ENCODE measurements around the gene PCDHGA3.

The PCDHGA3 gene

GRCh38 chr5:141343242-141343952, at the start of gene PCDHGA3:
Gene PCDHGA3, plus strand, starts transcription at chr5:141343829. Its CDS starts 205 bp downstream, at chr5:141344034.
- no peaks in the 10 kb centered on the region for H3K79me2 ChIP-seq (ENCODE audit: insufficient read depth, low read depth)
- H4K20me1 ChIP-seq (ENCODE audit: insufficient read depth) = no peaks in the 10 kb centered on the region
- H2AFZ ChIP-seq (ENCODE audit: low read depth) = no peak within 1 kb of the TSS
- H3K9ac ChIP-seq = no peak within 1 kb of the TSS
- no peak within 1 kb of the TSS for H3K4me3 ChIP-seq (IDR thresholded peaks at IDR 0.05; ENCODE audit: insufficient read depth, low read depth, low read length)
- H3K4me1 ChIP-seq (ENCODE audit: low read depth, poor library complexity, severe bottlenecking) = no peaks in the 10 kb centered on the region
- H3K27ac ChIP-seq = no peak within 1 kb of the TSS
- no peak within 1 kb of the TSS for H3K4me2 ChIP-seq
- H3K36me3 ChIP-seq (ENCODE audit: insufficient read depth) = no peaks in the 10 kb centered on the region
- H3K27me3 ChIP-seq (ENCODE audit: insufficient read depth, low read depth) = no peaks in the 10 kb centered on the region
- TF ChIP-seq CTCF (conservative IDR thresholded peaks at IDR 0.05; ENCODE audit: low read depth, low read length) = no peak

- no peak overlapping the region for H2AFZ ChIP-seq (ENCODE audit: low read depth)
Observed at GRCh38 chr5:141298376-141298775, 45.3 kb upstream of the PCDHGA3 start.

GRCh38 chr5:141303756-141304155, 39.9 kb upstream of the PCDHGA3 start, which contains the start of gene SLC25A2:
Gene SLC25A2, minus strand, starts transcription at chr5:141304049. Its CDS starts 184 bp downstream, at chr5:141303865.
- Histone ChIP-seq H2AFZ (ENCODE audit: low read depth) (no peak within 1 kb of the TSS), H3K4me3 (IDR thresholded peaks at IDR 0.05; ENCODE audit: insufficient read depth, low read depth, low read length) (no peak within 1 kb of the TSS), H3K36me3 (ENCODE audit: insufficient read depth) (no peaks in the 10 kb centered on the region), H4K20me1 (ENCODE audit: insufficient read depth) (no peaks in the 10 kb centered on the region), H3K4me1 (ENCODE audit: low read depth, poor library complexity, severe bottlenecking) (no peaks in the 10 kb centered on the region), H3K27me3 (ENCODE audit: insufficient read depth, low read depth) (no peaks in the 10 kb centered on the region), H3K4me2 (no peak within 1 kb of the TSS), H3K27ac (no peak within 1 kb of the TSS), H3K79me2 (ENCODE audit: insufficient read depth, low read depth) (no peaks in the 10 kb centered on the region), H3K9ac (no peak within 1 kb of the TSS)
- no peak for TF ChIP-seq CTCF (conservative IDR thresholded peaks at IDR 0.05; ENCODE audit: low read depth, low read length)

More at GRCh38 chr5:141298376-141298775, 45.3 kb upstream of the PCDHGA3 start:
- no peak for TF ChIP-seq CTCF (conservative IDR thresholded peaks at IDR 0.05; ENCODE audit: low read depth, low read length)
- no peak overlapping the region for H3K4me3 ChIP-seq (IDR thresholded peaks at IDR 0.05; ENCODE audit: insufficient read depth, low read depth, low read length)
- no peak overlapping the region for H3K9ac ChIP-seq
- H3K27me3 ChIP-seq (ENCODE audit: insufficient read depth, low read depth) = no peaks in the 10 kb centered on the region
- H3K4me1 ChIP-seq (ENCODE audit: low read depth, poor library complexity, severe bottlenecking) = no peaks in the 10 kb centered on the region
- H3K27ac ChIP-seq = no peak overlapping the region
- H4K20me1 ChIP-seq (ENCODE audit: insufficient read depth) = no peaks in the 10 kb centered on the region
- no peaks in the 10 kb centered on the region for H3K79me2 ChIP-seq (ENCODE audit: insufficient read depth, low read depth)
- H3K4me2 ChIP-seq = no peak overlapping the region
- H3K36me3 ChIP-seq (ENCODE audit: insufficient read depth) = no peaks in the 10 kb centered on the region

GRCh38 chr5:141306630-141307029, 37.0 kb upstream of the PCDHGA3 start:
- no peaks in the 10 kb centered on the region for H3K36me3 ChIP-seq (ENCODE audit: insufficient read depth)
- H3K79me2 ChIP-seq (ENCODE audit: insufficient read depth, low read depth) = no peaks in the 10 kb centered on the region
- no peaks in the 10 kb centered on the region for H3K27me3 ChIP-seq (ENCODE audit: insufficient read depth, low read depth)
- no peaks in the 10 kb centered on the region for H3K4me1 ChIP-seq (ENCODE audit: low read depth, poor library complexity, severe bottlenecking)
- no peak overlapping the region for H3K4me2 ChIP-seq
- no peak overlapping the region for H3K27ac ChIP-seq
- H3K4me3 ChIP-seq (IDR thresholded peaks at IDR 0.05; ENCODE audit: insufficient read depth, low read depth, low read length) = no peak overlapping the region
- TF ChIP-seq CTCF (conservative IDR thresholded peaks at IDR 0.05; ENCODE audit: low read depth, low read length) = no peak
- no peak overlapping the region for H3K9ac ChIP-seq
- H2AFZ ChIP-seq (ENCODE audit: low read depth) = no peak overlapping the region
- H4K20me1 ChIP-seq (ENCODE audit: insufficient read depth) = no peaks in the 10 kb centered on the region
